Upper lobe of right lung (tissue), 1 donor: ENCODE data around the gene AP2M1. TPM values are rescaled to one million over a fixed set of nuclear protein-coding genes. Genes with fewer than 3 reads are reported as not detected.
A peak's percentile ranks its signal among the peaks of the same experiment; 100 is the strongest.

Experiments used
- ATAC-seq: fragments of 200-7000 bp; cut with Tn5 transposase; one replicate; pipeline ENCODE4 v1.9.1; 2020; ENCODE audit warnings: mild to moderate bottlenecking, moderate library complexity
- DNase-seq: peaks from one replicate; pipeline ENCODE4 v3.0.0-alpha.2; 2020
- H3K27ac ChIP-seq: fragments of 200-600 bp; one replicate; pipeline ENCODE4 v1.8.0; 2022
- H3K27me3 ChIP-seq: fragments of 200-600 bp; one replicate; pipeline ENCODE4 v1.8.0; 2022; ENCODE audit warnings: mild to moderate bottlenecking
- H3K36me3 ChIP-seq: fragments of 200-600 bp; one replicate; pipeline ENCODE4 v1.8.0; 2022
- H3K4me1 ChIP-seq: fragments of 200-600 bp; one replicate; pipeline ENCODE4 v1.8.0; 2022
- H3K4me3 ChIP-seq: fragments of 200-600 bp; one replicate; pipeline ENCODE4 v1.8.0; 2022; ENCODE audit warnings: mild to moderate bottlenecking
- H3K9me3 ChIP-seq: fragments of 200-600 bp; one replicate; pipeline ENCODE4 v1.8.0; 2022
- CTCF ChIP-seq: fragments of 200-600 bp; IDR thresholded peaks from one replicate; pipeline ENCODE4 v1.8.0; 2022; ENCODE audit warnings: antibody characterized with exemption
- intact Hi-C: fragments of 100-400 bp; cut with DNase I; formaldehyde crosslinking; loops from one replicate; pipeline ENCODE4 v1.11.0; 2022
- total RNA-seq: library from RNA; stranded (reverse); fragmentation: NEBNext Ultra II Directional; extraction: Animal tissue kit (Norgen Biotek cat#: 25700); gene quantifications from one replicate; pipeline ENCODE4 v1.2.1, GENCODE V29; 2021
- donor health status: DM: no; HTN: yes; CAD: no; lungs with severe emphysema.

The AP2M1 gene
- total RNA-seq, 1 donor from 2014 or later: 245 TPM

GRCh38 chr3:184173374-184173722, 1.3 kb upstream of the AP2M1 start:
- Histone ChIP-seq H3K4me3 (no peak overlapping the region), H3K27me3 (no peaks in the 10 kb centered on the region), H3K9me3 (no peaks in the 10 kb centered on the region), H3K4me1 (peaks cover 33% of the 10 kb centered on the region), H3K36me3 (peaks cover 50% of the 10 kb centered on the region), H3K27ac (no peak overlapping the region)
- no peak for TF ChIP-seq CTCF
- intact Hi-C loops: no loop called here
- ATAC-seq (no peak), DNase-seq (no peak)

GRCh38 chr3:184174284-184174645, 390 bp upstream of the AP2M1 start:
- Histone ChIP-seq H3K9me3 (no peaks in the 10 kb centered on the region), H3K4me1 (peaks cover 38% of the 10 kb centered on the region), H3K27me3 (no peaks in the 10 kb centered on the region), H3K4me3 (no peak overlapping the region), H3K36me3 (peaks cover 50% of the 10 kb centered on the region), H3K27ac (peak overlapping the region; percentile 14)
- ATAC-seq (no peak), DNase-seq (no peak)
- TF ChIP-seq CTCF: no peak
- intact Hi-C loops: no loop called here

GRCh38 chr3:184175506-184175905, 851 bp downstream of the AP2M1 start:
- Histone ChIP-seq H3K9me3 (no peaks in the 10 kb centered on the region), H3K4me3 (peak overlapping the region; percentile 100), H3K36me3 (peaks cover 56% of the 10 kb centered on the region), H3K27me3 (no peaks in the 10 kb centered on the region), H3K4me1 (peaks cover 38% of the 10 kb centered on the region), H3K27ac (peak overlapping the region; percentile 94)
- DNase-seq (no peak), ATAC-seq (no peak)
- intact Hi-C loops: no loop called here
- no peak for TF ChIP-seq CTCF

GRCh38 chr3:184175981-184176376, 1.3 kb downstream of the AP2M1 start:
- Histone ChIP-seq H3K4me1 (peaks cover 38% of the 10 kb centered on the region), H3K9me3 (no peaks in the 10 kb centered on the region), H3K36me3 (peaks cover 56% of the 10 kb centered on the region), H3K4me3 (peak overlapping the region; percentile 100), H3K27me3 (no peaks in the 10 kb centered on the region), H3K27ac (peak overlapping the region; percentile 94)
- ATAC-seq (no peak), DNase-seq (no peak)
- TF ChIP-seq CTCF: no peak
- intact Hi-C loops: no loop called here

- no peaks in the 10 kb centered on the region for H3K9me3 ChIP-seq
- intact Hi-C loops: no loop called here
- no peak for TF ChIP-seq CTCF
- peaks cover 38% of the 10 kb centered on the region for H3K4me1 ChIP-seq
- peaks cover 56% of the 10 kb centered on the region for H3K36me3 ChIP-seq
- peak overlapping the region; percentile 67 for H3K27ac ChIP-seq
- peak; percentile 74 for DNase-seq
- peak overlapping the region; percentile 100 for H3K4me3 ChIP-seq
- no peaks in the 10 kb centered on the region for H3K27me3 ChIP-seq
- peak; percentile 31 for ATAC-seq
Measured at GRCh38 chr3:184176377-184177330, 2.0 kb downstream of the AP2M1 start.
